ENCODE results near the gene CREG1.

DNA sequence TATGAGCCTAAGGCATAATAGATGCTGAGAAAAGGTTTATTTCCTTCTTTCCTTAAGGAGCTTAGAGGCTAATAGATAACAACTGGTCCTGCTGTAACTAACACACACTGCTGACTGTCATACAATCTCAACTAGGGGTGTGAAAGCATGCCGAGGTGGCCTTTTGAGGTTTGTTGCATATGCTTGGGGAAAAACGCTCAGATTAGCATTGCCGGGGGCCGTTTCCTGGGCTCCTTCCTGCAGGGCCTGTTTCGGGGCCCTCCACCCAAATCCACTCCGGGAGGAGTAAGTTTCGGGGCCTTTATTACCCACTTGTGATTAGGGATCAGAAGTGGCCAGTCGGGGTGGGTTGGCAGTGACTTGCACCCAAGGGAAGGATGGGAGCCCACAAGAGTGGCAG lies 49.3 kb upstream of the CREG1 start:
- TF ChIP-seq POLR2A (IDR thresholded peaks at IDR 0.05; ENCODE audit: control extremely low read depth in 1 of 2, low read depth in 2 of 2, low read length in 2 of 2) (no peak), JUN (IDR thresholded peaks at IDR 0.05; ENCODE audit: low read depth, low read length) (no peak), SAP30 (IDR thresholded peaks at IDR 0.05; ENCODE audit: insufficient read depth, insufficient replicate concordance, low read length) (no peak), EZH2 (IDR thresholded peaks at IDR 0.05; ENCODE audit: low read depth, low read length, severe bottlenecking) (no peak), CHD1 (IDR thresholded peaks at IDR 0.05; ENCODE audit: low read depth, low read length) (no peak), RFX5 (IDR thresholded peaks at IDR 0.05; ENCODE audit: borderline replicate concordance, low read depth, low read length) (no peak), JUND (IDR thresholded peaks at IDR 0.05; ENCODE audit: low read length) (no peak)
- TF ChIP-seq, protein P1, sequence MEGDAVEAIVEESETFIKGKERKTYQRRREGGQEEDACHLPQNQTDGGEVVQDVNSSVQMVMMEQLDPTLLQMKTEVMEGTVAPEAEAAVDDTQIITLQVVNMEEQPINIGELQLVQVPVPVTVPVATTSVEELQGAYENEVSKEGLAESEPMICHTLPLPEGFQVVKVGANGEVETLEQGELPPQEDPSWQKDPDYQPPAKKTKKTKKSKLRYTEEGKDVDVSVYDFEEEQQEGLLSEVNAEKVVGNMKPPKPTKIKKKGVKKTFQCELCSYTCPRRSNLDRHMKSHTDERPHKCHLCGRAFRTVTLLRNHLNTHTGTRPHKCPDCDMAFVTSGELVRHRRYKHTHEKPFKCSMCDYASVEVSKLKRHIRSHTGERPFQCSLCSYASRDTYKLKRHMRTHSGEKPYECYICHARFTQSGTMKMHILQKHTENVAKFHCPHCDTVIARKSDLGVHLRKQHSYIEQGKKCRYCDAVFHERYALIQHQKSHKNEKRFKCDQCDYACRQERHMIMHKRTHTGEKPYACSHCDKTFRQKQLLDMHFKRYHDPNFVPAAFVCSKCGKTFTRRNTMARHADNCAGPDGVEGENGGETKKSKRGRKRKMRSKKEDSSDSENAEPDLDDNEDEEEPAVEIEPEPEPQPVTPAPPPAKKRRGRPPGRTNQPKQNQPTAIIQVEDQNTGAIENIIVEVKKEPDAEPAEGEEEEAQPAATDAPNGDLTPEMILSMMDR (IDR thresholded peaks at IDR 0.05; ENCODE audit: control extremely low read depth in 1 of 3, insufficient read depth in 1 of 3, low read depth in 1 of 3, low read length in 3 of 3), result no peak

Measured in H1 (cell line).